SK-N-SH (cell line): ENCODE measurements around the gene FLOT1.

Experiments used
- CHD2 ChIP-seq: fragments of 150-350 bp; IDR thresholded peaks from 2 replicates; pipeline ENCODE4 v1.6.1; 2018; ENCODE audit warnings: low read length; ENCODE audit not compliant: partially characterized antibody
- CTCF ChIP-seq: fragments of 200-600 bp; sonication (generic); IDR thresholded peaks from 2 replicates; pipeline ENCODE4 v1.6.1; 2017; ENCODE audit warnings: antibody characterized with exemption, mild to moderate bottlenecking, moderate library complexity
- EP300 ChIP-seq, 2 experiments: IDR thresholded peaks; 2 replicates each; pipeline versions ENCODE4 v1.4.0 to v1.6.1; 2012; ENCODE audit warnings: borderline replicate concordance in 1 of 2, low read depth in 1 of 2, low read length in 1 of 2
- GABPA ChIP-seq: IDR thresholded peaks from 2 replicates; pipeline ENCODE4 v1.4.0; 2012; ENCODE audit warnings: low read depth, mild to moderate bottlenecking
- POLR2AphosphoS5 ChIP-seq: IDR thresholded peaks from 2 replicates; pipeline ENCODE4 v1.6.1; 2012; ENCODE audit warnings: low read depth, low read length
- RAD21 ChIP-seq: IDR thresholded peaks from 2 replicates; pipeline ENCODE4 v1.6.1; 2012; ENCODE audit warnings: mild to moderate bottlenecking, low read length
- RCOR1 ChIP-seq: fragments of 150-350 bp; IDR thresholded peaks from 2 replicates; pipeline ENCODE4 v1.6.1; 2017; ENCODE audit warnings: antibody characterized with exemption, low read length
- USF2 ChIP-seq: fragments of 150-350 bp; IDR thresholded peaks from 2 replicates; pipeline ENCODE4 v1.6.1; 2017; ENCODE audit warnings: antibody characterized with exemption, low read length, low read depth, borderline replicate concordance
- TF ChIP-seq, protein P1 (sequence below): IDR thresholded peaks from 2 replicates; pipeline ENCODE4 v1.4.0; 2012; ENCODE audit warnings: low read depth

DNA sequence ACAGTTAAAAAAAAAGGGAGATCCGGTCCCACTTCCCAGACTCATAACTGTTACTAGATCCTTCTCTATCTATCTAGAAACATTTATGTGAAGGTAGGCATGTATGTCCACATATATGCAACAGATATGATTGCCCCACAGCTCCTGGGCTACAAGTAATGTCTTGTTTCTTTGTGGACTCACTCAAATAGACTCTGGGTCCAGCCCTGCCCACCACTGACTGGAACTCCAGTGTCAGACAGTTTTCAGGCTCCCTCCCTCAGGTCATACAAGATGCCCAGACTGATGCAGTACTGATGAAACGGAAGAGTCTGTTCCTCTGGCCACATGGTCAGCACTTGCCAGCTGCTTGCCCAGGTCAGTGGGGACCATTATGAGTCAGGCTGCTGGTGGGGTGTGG lies 32.6 kb upstream of the FLOT1 start:
- TF ChIP-seq RCOR1 (no peak), CTCF (no peak), CHD2 (no peak), GABPA (no peak), EP300 (IDR thresholded peaks at IDR 0.05; ENCODE audit: borderline replicate concordance in 1 of 2, low read depth in 1 of 2, low read length in 1 of 2) (no peak), USF2 (no peak), RAD21 (no peak), POLR2AphosphoS5 (no peak)
- TF ChIP-seq, protein P1, sequence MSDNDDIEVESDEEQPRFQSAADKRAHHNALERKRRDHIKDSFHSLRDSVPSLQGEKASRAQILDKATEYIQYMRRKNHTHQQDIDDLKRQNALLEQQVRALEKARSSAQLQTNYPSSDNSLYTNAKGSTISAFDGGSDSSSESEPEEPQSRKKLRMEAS, result no peak
